ENCODE results near the gene FOXA3.

DNA sequence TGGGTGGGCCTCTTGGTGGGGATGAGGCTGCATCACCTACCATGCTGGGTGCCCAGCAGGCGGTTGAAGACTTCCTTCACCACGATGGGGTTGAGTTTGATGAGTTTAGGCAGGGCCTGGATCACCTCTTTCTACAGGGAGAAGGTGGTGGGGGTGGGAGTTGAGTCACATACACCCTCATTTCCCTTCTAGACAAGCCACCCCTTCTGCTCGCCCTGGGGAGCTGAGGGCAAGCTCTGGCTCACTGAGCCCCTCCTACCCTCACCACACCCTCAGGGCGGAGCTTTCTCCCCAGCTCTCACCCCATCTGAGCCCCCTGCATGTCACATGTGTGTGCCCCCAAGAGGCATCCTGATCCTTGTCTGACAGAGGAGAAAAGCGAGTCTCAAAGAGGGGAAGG lies 41.4 kb upstream of the FOXA3 start:
- TF ChIP-seq EZH2 (IDR thresholded peaks at IDR 0.05; ENCODE audit: borderline replicate concordance, low read depth, low read length, severe bottlenecking) (no peak), POLR2AphosphoS5 (IDR thresholded peaks at IDR 0.05; ENCODE audit: insufficient read depth, low read depth, low read length) (no peak), POLR2A (IDR thresholded peaks at IDR 0.05; ENCODE audit: low read depth, low read length) (no peak)
- TF ChIP-seq, protein P1, sequence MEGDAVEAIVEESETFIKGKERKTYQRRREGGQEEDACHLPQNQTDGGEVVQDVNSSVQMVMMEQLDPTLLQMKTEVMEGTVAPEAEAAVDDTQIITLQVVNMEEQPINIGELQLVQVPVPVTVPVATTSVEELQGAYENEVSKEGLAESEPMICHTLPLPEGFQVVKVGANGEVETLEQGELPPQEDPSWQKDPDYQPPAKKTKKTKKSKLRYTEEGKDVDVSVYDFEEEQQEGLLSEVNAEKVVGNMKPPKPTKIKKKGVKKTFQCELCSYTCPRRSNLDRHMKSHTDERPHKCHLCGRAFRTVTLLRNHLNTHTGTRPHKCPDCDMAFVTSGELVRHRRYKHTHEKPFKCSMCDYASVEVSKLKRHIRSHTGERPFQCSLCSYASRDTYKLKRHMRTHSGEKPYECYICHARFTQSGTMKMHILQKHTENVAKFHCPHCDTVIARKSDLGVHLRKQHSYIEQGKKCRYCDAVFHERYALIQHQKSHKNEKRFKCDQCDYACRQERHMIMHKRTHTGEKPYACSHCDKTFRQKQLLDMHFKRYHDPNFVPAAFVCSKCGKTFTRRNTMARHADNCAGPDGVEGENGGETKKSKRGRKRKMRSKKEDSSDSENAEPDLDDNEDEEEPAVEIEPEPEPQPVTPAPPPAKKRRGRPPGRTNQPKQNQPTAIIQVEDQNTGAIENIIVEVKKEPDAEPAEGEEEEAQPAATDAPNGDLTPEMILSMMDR (IDR thresholded peaks at IDR 0.05; ENCODE audit: extremely low read depth in 1 of 2, insufficient read depth in 1 of 2, low read depth in 1 of 2, low read length in 2 of 2): no peak
